ENCODE results near the gene GNAQ. TPM values are rescaled to one million over a fixed set of nuclear protein-coding genes. Genes with fewer than 3 reads are reported as not detected.

GNAQ gene
- total RNA-seq, 2 donors from 2014 or later, result 15.8 to 22.1 TPM

GRCh38 chr9:78044189-78044588 is 12.6 kb upstream of the GNAQ start:
- no peaks in the 10 kb centered on the region for H3K36me3 ChIP-seq (replicated peaks in 1 of 2; ENCODE audit: insufficient read depth in 1 of 2, low read depth in 2 of 2)
- H3K9me3 ChIP-seq, result no peaks in the 10 kb centered on the region
- ATAC-seq (peak; percentile 52), DNase-seq (peak in 3 of 4 donors; percentile 56 to 70 (median 67))
- intact Hi-C loops (cut with DNase I), result no loop called here
- WGBS, 2 donors, result 63 to 73% methylated on average over 4 of the region's 4 CpGs
- H3K27ac ChIP-seq, result no peak overlapping the region
- H3K27me3 ChIP-seq, result no peaks in the 10 kb centered on the region
- TF ChIP-seq CTCF (IDR thresholded peaks at IDR 0.05) (no peak), POLR2A (IDR thresholded peaks at IDR 0.05) (no peak)
- H3K4me1 ChIP-seq, result peaks cover 7% of the 10 kb centered on the region
- no peak overlapping the region for H3K4me3 ChIP-seq

DNA sequence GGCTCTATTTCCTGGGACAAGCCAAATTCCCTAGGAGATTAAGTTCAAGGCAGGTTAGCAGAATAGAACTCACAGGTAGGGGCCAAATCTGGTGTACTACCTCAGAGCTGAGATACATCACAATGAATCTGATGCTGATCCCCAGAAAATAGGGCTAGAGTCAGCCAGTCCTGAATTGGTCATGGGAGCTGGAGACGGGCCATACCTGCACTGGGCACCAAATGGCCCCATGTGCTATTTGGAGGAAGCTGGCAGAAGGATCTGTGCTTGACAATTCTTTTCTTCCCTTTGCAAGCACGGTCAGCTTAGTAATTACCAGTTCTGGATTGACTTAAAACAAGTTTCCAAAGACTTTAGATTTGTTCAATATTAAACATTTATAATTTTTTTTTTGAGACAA is 10.4 kb upstream of the GNAQ start:
- H3K9me3 ChIP-seq, result no peaks in the 10 kb centered on the region
- no peaks in the 10 kb centered on the region for H3K36me3 ChIP-seq (replicated peaks in 1 of 2; ENCODE audit: insufficient read depth in 1 of 2, low read depth in 2 of 2)
- ATAC-seq, result no peak
- TF ChIP-seq CTCF (IDR thresholded peaks at IDR 0.05) (no peak), POLR2A (IDR thresholded peaks at IDR 0.05) (no peak)
- 91% methylated on average over 2 of the region's 2 CpGs for WGBS, 2 donors
- DNase-seq, result no peak
- no peak overlapping the region for H3K27ac ChIP-seq
- intact Hi-C loops (cut with DNase I), result no loop called here
- no peaks in the 10 kb centered on the region for H3K27me3 ChIP-seq
- no peak overlapping the region for H3K4me3 ChIP-seq
- peaks cover 7% of the 10 kb centered on the region for H3K4me1 ChIP-seq

DNA sequence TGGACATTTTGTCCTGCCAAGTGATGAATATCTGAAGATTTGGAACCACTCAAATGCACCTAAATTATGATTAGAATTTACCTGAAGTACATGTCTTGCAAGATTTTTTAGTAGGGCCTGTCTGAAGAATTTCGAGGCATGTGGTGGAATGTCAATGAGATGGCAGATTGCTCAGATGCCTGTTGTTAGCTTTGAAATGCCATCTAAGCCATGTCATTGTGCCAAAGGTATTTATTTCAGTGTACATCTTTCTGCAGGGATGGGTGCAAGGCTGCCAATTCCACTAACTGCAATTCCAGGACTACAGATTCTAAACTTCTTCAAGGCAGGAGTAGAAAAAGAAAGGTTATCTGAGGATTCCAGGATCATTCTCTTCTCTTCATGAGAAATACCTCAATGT is 9.1 kb upstream of the GNAQ start:
- DNase-seq (no peak), ATAC-seq (no peak)
- Histone ChIP-seq H3K27ac (no peak overlapping the region), H3K36me3 (replicated peaks in 1 of 2; ENCODE audit: insufficient read depth in 1 of 2, low read depth in 2 of 2) (no peaks in the 10 kb centered on the region), H3K9me3 (no peaks in the 10 kb centered on the region), H3K4me1 (peaks cover 7% of the 10 kb centered on the region), H3K4me3 (no peak overlapping the region), H3K27me3 (no peaks in the 10 kb centered on the region)
- intact Hi-C loops (cut with DNase I), result no loop called here
- TF ChIP-seq CTCF (IDR thresholded peaks at IDR 0.05) (no peak), POLR2A (IDR thresholded peaks at IDR 0.05) (no peak)
- 82 to 88% methylated on average over 1 of the region's 1 CpG for WGBS, 2 donors

- no peaks in the 10 kb centered on the region for H3K9me3 ChIP-seq
- ATAC-seq, result no peak
- WGBS, 2 donors, result 68 to 73% methylated on average over 4 of the region's 4 CpGs
These were observed 7.1 kb upstream of the GNAQ start for GRCh38 chr9:78038620-78039300.

More at GRCh38 chr9:78038620-78039300, 7.1 kb upstream of the GNAQ start:
- H3K27ac ChIP-seq, result no peak overlapping the region
- no peak for DNase-seq
- no peak for TF ChIP-seq POLR2A (IDR thresholded peaks at IDR 0.05)
- no peak for TF ChIP-seq CTCF (IDR thresholded peaks at IDR 0.05)
- H3K4me1 ChIP-seq, result peaks cover 16% of the 10 kb centered on the region
- intact Hi-C loops (cut with DNase I), result loop anchor here (10.0 kb wide), 1 partner anchor 64 kb away; no protein-coding TSS in a partner anchor
- no peaks in the 10 kb centered on the region for H3K36me3 ChIP-seq (replicated peaks in 1 of 2; ENCODE audit: insufficient read depth in 1 of 2, low read depth in 2 of 2)
- H3K27me3 ChIP-seq, result no peaks in the 10 kb centered on the region
- H3K4me3 ChIP-seq, result no peak overlapping the region

All from body of pancreas (tissue), 4 donors.